Fibroblast of mammary gland (primary cell): Measurements from ENCODE around the gene DAPK1.

Experiments used
- DNase-seq: peaks from one replicate; pipeline ENCODE4 v3.0.0-alpha.2; 2010; ENCODE audit warnings: low read depth
- H3K4me3 ChIP-seq: 2 replicates; pipeline ENCODE4 v1.5.1; 2011; ENCODE audit warnings: low read depth, mild to moderate bottlenecking, low read length, moderate library complexity; ENCODE audit not compliant: control insufficient read depth
- TF ChIP-seq, protein P1 (sequence below): conservative IDR thresholded peaks from 2 replicates; pipeline ENCODE4 v1.5.1; 2011; ENCODE audit warnings: low read depth, low read length, inconsistent platforms; ENCODE audit not compliant: control insufficient read depth, insufficient read depth

DAPK1 gene

DNA sequence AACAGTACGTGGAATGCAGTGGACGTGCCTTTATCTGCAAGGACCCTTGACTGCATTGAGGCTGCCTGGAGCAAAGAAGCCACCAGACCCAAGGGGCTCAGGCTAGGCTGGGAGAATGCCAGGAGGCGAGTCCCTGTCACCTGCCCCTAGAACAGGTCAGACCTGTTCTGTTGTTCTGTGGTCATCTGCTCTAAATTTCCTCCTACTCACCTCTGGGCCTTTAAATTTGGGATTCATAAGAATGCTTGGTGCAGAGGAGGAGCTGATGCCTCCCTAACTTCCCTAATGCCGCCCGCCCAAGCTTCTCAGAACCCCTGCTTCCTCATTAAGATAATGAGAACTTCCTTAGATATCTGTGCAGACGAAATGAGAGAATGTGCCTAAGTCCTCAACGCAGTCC, 32.0 kb downstream of the DAPK1 start:
- TF ChIP-seq, protein P1, sequence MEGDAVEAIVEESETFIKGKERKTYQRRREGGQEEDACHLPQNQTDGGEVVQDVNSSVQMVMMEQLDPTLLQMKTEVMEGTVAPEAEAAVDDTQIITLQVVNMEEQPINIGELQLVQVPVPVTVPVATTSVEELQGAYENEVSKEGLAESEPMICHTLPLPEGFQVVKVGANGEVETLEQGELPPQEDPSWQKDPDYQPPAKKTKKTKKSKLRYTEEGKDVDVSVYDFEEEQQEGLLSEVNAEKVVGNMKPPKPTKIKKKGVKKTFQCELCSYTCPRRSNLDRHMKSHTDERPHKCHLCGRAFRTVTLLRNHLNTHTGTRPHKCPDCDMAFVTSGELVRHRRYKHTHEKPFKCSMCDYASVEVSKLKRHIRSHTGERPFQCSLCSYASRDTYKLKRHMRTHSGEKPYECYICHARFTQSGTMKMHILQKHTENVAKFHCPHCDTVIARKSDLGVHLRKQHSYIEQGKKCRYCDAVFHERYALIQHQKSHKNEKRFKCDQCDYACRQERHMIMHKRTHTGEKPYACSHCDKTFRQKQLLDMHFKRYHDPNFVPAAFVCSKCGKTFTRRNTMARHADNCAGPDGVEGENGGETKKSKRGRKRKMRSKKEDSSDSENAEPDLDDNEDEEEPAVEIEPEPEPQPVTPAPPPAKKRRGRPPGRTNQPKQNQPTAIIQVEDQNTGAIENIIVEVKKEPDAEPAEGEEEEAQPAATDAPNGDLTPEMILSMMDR: no peak
- DNase-seq: no peak
- no peak overlapping the region for H3K4me3 ChIP-seq

GRCh38 chr9:87530716-87531115, 33.0 kb downstream of the DAPK1 start:
- H3K4me3 ChIP-seq: no peak overlapping the region
- TF ChIP-seq, protein P1: no peak

GRCh38 chr9:87531370-87532295, 34.0 kb downstream of the DAPK1 start:
- no peak for DNase-seq
- TF ChIP-seq, protein P1: no peak

More at GRCh38 chr9:87530716-87531115, 33.0 kb downstream of the DAPK1 start:
- DNase-seq: no peak

GRCh38 chr9:87533271-87533670, 35.6 kb downstream of the DAPK1 start:
- no peak for DNase-seq
- TF ChIP-seq, protein P1: no peak
- H3K4me3 ChIP-seq: no peak overlapping the region

More at GRCh38 chr9:87531370-87532295, 34.0 kb downstream of the DAPK1 start:
- no peak overlapping the region for H3K4me3 ChIP-seq

GRCh38 chr9:87534036-87534435, 36.4 kb downstream of the DAPK1 start:
- H3K4me3 ChIP-seq: no peak overlapping the region
- DNase-seq: no peak
- TF ChIP-seq, protein P1: no peak

DNA sequence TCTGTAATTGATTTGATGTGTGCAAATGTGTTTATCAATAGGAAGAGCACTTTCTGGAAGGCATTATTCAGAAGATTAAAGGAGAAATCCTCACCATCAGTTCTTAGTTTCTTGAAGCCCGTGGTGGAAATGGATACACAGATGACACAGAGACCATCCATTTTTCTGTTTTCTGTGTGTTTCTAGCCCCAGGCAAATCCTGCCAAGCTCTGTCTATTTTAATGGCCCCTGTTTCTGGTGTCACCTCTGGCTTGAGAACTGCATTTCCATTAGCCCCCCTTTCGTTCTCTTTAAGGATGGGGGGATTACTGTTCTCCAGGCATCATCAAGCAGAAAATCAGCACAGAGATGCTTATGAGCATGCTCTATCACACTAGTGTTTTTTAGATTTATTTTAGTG, 37.3 kb downstream of the DAPK1 start:
- no peak for DNase-seq
- H3K4me3 ChIP-seq: no peak overlapping the region
- TF ChIP-seq, protein P1: no peak
